HepG2 (cell line): ENCODE results near the gene MRM3.

Source experiments
- KLF16 ChIP-seq, 2 experiments: sonication (generic) in 1 of 2; formaldehyde crosslinking in 1 of 2; IDR thresholded peaks; 2 replicates each; pipeline versions ENCODE4 v1.6.1 to v1.8.0; 2016 to 2023; ENCODE audit warnings: missing genetic modification reagents in 2 of 2, missing compliant biosample characterization in 1 of 2
- TCF7 ChIP-seq: sonication (generic); IDR thresholded peaks from 2 replicates; pipeline ENCODE4 v1.6.1; 2016; ENCODE audit warnings: antibody characterized with exemption, low read depth
- ZNF777 ChIP-seq: sonication (generic); formaldehyde crosslinking; IDR thresholded peaks from 2 replicates; pipeline ENCODE4 v1.4.0; 2020; ENCODE audit warnings: missing genetic modification reagents
- ZSCAN20 ChIP-seq: sonication (generic); formaldehyde crosslinking; IDR thresholded peaks from 2 replicates; pipeline ENCODE4 v1.4.0; 2020; ENCODE audit warnings: missing genetic modification reagents, mild to moderate bottlenecking, borderline replicate concordance
- TF ChIP-seq, protein P1 (sequence below): sonication (generic); formaldehyde crosslinking; IDR thresholded peaks from 2 replicates; pipeline ENCODE4 v1.8.0; 2022; ENCODE audit warnings: mild to moderate bottlenecking, missing genetic modification reagents, borderline replicate concordance

DNA sequence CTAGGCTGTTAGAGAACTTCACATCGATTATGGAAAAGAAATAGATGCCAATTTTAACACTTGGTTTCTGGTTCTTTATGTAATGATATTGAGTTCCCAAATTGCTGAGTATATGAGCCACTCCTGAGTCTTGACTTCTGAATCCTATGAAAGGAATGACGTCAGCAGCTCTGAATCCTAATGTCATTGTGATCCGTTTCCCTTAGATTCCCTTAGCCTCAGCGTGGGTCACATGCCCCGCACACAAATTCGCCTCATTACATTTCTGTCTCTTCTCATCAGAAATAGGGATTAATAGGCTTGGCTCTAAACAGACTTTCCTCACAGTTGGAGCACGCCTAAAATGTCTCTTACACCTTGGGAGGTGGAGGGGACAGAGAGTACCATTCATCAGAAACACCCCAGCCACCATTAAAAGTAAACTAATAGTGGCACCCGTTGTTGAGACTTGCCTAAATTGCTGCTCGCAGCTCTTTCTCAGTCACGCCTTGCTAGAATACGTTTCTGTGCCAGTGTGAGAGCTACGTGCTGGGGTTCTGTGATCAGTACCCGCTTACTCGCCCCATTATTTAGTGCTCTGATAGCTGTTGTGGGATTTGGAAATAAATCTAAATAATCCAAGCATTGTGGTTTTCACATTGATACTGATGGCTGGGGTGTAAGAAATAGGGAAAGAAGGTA lies 7.1 kb downstream of the MRM3 start:
- TF ChIP-seq ZNF777 (CRISPR knock-in tag) (no peak), ZSCAN20 (CRISPR knock-in tag) (no peak), KLF16 (CRISPR knock-in tag; IDR thresholded peaks at IDR 0.05) (no peak), TCF7 (no peak)
- TF ChIP-seq, protein P1, sequence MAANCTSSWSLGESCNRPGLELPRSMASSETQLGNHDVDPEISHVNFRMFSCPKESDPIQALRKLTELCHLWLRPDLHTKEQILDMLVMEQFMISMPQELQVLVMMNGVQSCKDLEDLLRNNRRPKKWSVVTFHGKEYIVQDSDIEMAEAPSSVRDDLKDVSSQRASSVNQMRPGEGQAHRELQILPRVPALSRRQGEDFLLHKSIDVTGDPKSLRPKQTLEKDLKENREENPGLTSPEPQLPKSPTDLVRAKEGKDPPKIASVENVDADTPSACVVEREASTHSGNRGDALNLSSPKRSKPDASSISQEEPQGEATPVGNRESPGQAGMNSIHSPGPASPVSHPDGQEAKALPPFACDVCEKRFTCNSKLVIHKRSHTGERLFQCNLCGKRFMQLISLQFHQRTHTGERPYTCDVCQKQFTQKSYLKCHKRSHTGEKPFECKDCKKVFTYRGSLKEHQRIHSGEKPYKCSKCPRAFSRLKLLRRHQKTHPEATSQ (CRISPR knock-in tag) = no peak
